Hippocampal formation (tissue), 2 donors: ENCODE results near the gene PRR19.

Experiments used
- DNase-seq, 2 donors: peaks; one replicate each; lab custom pipeline; 2025; lab: John Stamatoyannopoulos, UW

The PRR19 gene

GRCh38 chr19:42295342-42295741 lies 6.6 kb upstream of the PRR19 start:
- DNase-seq = no peak

GRCh38 chr19:42295831-42296525 lies 6.0 kb upstream of the PRR19 start:
- peak; percentile 21 to 57 for DNase-seq

GRCh38 chr19:42297039-42297438 lies 4.9 kb upstream of the PRR19 start:
- DNase-seq = no peak

- no peak for DNase-seq
These were observed 1.2 kb downstream of the PRR19 start for GRCh38 chr19:42303101-42303464.

GRCh38 chr19:42303876-42304275 lies 1.9 kb downstream of the PRR19 start:
- DNase-seq = no peak

GRCh38 chr19:42306646-42307045 lies 4.7 kb downstream of the PRR19 start:
- DNase-seq = no peak

- DNase-seq = no peak
These were observed 7.8 kb downstream of the PRR19 start for GRCh38 chr19:42309686-42310085.

GRCh38 chr19:42311657-42312056 lies 9.7 kb downstream of the PRR19 start:
- DNase-seq = no peak

GRCh38 chr19:42312370-42312769 lies 10.4 kb downstream of the PRR19 start:
- DNase-seq = no peak

- DNase-seq = peak in 1 of 2 donors; percentile 36
These were observed 11.3 kb downstream of the PRR19 start, which contains the start of gene TMEM145 for GRCh38 chr19:42313096-42313839. TSS of gene TMEM145 (plus strand) at chr19:42313309. CDS start at chr19:42313377, 68 bp downstream.

GRCh38 chr19:42313840-42314755 lies 12.2 kb downstream of the PRR19 start:
- DNase-seq = no peak

GRCh38 chr19:42315024-42315423 lies 13.1 kb downstream of the PRR19 start:
- DNase-seq = no peak

GRCh38 chr19:42316223-42317211 lies 14.6 kb downstream of the PRR19 start:
- no peak for DNase-seq

GRCh38 chr19:42317535-42317934 lies 15.6 kb downstream of the PRR19 start:
- DNase-seq = no peak

GRCh38 chr19:42322305-42322704 lies 20.4 kb downstream of the PRR19 start:
- no peak for DNase-seq

- DNase-seq = no peak
These were observed 21.5 kb downstream of the PRR19 start for GRCh38 chr19:42323473-42323851.

- no peak for DNase-seq
These were observed 22.1 kb downstream of the PRR19 start for GRCh38 chr19:42323852-42324654.

GRCh38 chr19:42324655-42325307 lies 22.8 kb downstream of the PRR19 start:
- DNase-seq = no peak

GRCh38 chr19:42325308-42325895 lies 23.5 kb downstream of the PRR19 start, which contains the start of gene MEGF8:
TSS of gene MEGF8 (plus strand) at chr19:42325635. CDS start at chr19:42326244, 609 bp downstream.
- DNase-seq = peak; percentile 96 to 99
